Activated T-cell treated with anti-CD3 and anti-CD28 coated beads, Interleukin-2, amount 50 U/mL, for 24 hours (primary cell): ENCODE measurements around the gene UFC1.
A peak's percentile ranks its signal among the peaks of the same experiment; 100 is the strongest.

Experiments used
- DNase-seq: peaks from one replicate; pipeline ENCODE4 v3.0.0-alpha.2; 2020
- H3K27ac Mint-ChIP-seq: 2 replicates; pipeline ENCODE4 v1.8.0; 2020; ENCODE audit warnings: mild to moderate bottlenecking, mixed read lengths
- H3K27me3 Mint-ChIP-seq: 2 replicates; pipeline ENCODE4 v1.8.0; 2020; ENCODE audit warnings: mixed read lengths
- H3K36me3 Mint-ChIP-seq: 2 replicates; pipeline ENCODE4 v1.8.0; 2020; ENCODE audit warnings: low read depth, mixed read lengths
- H3K4me1 Mint-ChIP-seq: 2 replicates; pipeline ENCODE4 v1.8.0; 2020; ENCODE audit warnings: low read depth, mixed read lengths
- H3K4me3 Mint-ChIP-seq: 2 replicates; pipeline ENCODE4 v1.8.0; 2020; ENCODE audit warnings: mild to moderate bottlenecking, moderate library complexity, mixed read lengths
- H3K9me3 Mint-ChIP-seq: 2 replicates; pipeline ENCODE4 v1.8.0; 2020; ENCODE audit warnings: mixed read lengths

Gene UFC1

DNA sequence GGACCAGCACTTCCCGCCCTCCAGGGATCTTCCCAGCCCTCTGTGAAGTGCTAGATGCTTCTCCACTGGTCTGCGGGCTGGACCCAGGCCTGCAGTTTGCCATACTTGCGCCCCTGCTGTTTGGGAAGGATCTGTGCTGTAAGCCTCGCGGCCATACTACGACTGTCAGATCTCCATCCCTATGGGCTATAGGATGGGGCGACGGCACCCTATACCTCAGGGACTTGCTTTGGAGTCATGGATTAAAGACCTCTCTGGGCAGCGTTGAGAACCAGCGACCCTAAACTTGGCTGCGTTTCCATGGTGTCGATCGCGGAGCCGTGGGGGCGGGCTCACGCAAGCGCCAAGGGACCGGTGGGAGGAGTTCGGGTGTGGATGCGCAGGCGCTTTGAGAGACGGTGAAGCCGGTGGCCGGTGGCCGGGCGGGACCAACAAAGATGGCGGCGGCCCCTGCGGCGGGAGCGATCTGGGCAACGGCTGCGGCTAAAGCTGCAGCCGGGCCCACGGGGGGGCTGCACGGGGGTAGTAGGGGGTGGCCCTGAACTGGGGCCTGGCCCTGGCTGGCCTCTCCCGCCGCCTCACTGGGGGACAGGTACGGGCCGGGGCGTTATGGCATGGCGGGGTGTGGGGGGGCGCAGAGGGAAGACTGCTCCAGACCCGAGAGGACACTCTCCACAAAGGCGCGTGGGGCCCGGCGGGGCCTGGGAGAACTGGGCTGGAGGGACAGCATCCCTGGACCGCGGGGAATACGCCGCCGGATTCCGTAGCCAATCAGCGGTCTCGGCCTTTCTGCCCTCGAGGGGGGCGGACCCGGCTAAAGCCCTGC lies 5.5 kb downstream of the UFC1 start, which contains the start of gene USP21:
Gene USP21 (plus strand): TSS at position 414 of the 826 bp plus-strand sequence. CDS start 1,141 bp downstream, outside the sequence.
- peak; percentile 96 for DNase-seq
- H3K27me3 Mint-ChIP-seq: no peaks in the 10 kb centered on the region
- H3K4me3 Mint-ChIP-seq: peak within 1 kb of the TSS; percentile 85
- peaks cover 83% of the 10 kb centered on the region for H3K36me3 Mint-ChIP-seq
- H3K9me3 Mint-ChIP-seq: no peaks in the 10 kb centered on the region
- peak within 1 kb of the TSS; percentile 93 for H3K27ac Mint-ChIP-seq
- peaks cover 67% of the 10 kb centered on the region for H3K4me1 Mint-ChIP-seq

DNA sequence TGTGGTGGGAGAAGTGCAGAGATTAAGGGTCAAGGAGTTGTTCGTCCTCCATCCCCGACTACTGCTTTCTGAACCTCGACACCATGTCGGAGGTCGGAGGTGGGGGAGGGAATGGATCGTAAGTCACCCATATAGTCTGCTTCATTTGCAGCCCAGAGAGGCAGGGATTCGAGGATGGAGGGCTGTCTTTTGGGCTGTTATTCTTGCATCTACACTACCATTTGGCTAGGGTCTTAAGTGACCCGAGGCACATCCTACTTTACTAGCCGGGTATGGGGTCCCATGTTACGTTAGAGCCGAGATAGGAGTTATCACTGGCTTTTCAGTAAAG lies 6.1 kb downstream of the UFC1 start:
- no peak for DNase-seq
- H3K27ac Mint-ChIP-seq: peak overlapping the region; percentile 93
- peaks cover 85% of the 10 kb centered on the region for H3K36me3 Mint-ChIP-seq
- H3K4me1 Mint-ChIP-seq: peaks cover 68% of the 10 kb centered on the region
- H3K9me3 Mint-ChIP-seq: no peaks in the 10 kb centered on the region
- H3K4me3 Mint-ChIP-seq: peak overlapping the region; percentile 85
- H3K27me3 Mint-ChIP-seq: no peaks in the 10 kb centered on the region

DNA sequence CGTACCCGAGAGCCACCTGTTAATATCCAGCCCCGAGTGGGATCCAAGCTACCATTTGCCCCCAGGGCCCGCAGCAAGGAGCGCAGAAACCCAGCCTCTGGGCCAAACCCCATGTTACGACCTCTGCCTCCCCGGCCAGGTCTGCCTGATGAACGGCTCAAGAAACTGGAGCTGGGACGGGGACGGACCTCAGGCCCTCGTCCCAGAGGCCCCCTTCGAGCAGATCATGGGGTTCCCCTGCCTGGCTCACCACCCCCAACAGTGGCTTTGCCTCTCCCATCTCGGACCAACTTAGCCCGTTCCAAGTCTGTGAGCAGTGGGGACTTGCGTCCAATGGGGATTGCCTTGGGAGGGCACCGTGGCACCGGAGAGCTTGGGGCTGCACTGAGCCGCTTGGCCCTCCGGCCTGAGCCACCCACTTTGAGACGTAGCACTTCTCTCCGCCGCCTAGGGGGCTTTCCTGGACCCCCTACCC lies 6.9 kb downstream of the UFC1 start:
- H3K36me3 Mint-ChIP-seq: peaks cover 83% of the 10 kb centered on the region
- peaks cover 67% of the 10 kb centered on the region for H3K4me1 Mint-ChIP-seq

DNA sequence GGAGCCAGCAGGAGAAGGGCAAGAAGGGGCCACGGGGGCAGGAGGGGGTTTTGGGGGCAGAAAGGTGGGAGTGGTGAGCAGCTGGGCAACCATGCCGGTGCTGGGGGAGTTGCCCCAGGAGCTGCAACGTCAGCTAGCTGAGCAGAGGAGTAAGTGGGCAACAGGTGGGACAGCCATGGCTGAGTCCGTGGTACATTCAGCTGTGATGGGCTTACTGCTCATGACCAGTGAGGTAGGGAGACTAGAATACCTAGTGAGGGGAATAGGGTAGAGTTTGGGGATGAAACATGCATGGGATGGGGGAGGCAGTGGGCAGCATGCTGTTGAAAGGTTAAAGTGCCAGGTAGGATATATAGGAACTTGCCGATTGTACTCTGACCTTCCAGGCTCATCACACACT lies 7.9 kb downstream of the UFC1 start:
- no peak overlapping the region for H3K4me3 Mint-ChIP-seq
- H3K27ac Mint-ChIP-seq: peak overlapping the region; percentile 85

More for the DNA sequence above, 6.9 kb downstream of the UFC1 start:
- Mint-ChIP-seq H3K9me3 (no peaks in the 10 kb centered on the region), H3K27me3 (no peaks in the 10 kb centered on the region), H3K27ac (peak overlapping the region; percentile 85), H3K4me3 (peak overlapping the region; percentile 85)
- DNase-seq: no peak

DNA sequence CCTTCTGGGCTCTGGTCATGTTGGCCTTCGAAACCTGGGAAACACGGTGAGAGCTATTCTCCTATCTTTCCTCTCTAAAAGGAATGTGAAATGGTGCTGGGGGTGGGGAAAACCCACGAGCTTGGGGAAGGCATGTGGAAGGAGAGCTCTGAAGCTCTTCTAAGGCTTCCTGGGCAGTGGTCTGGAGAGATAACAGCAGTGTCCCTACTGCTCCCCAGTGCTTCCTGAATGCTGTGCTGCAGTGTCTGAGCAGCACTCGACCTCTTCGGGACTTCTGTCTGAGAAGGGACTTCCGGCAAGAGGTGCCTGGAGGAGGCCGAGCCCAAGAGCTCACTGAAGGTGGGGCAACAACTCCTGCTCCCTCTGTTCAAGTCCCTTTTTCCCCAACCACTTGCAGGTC lies 8.3 kb downstream of the UFC1 start:
- Mint-ChIP-seq H3K36me3 (peaks cover 85% of the 10 kb centered on the region), H3K9me3 (no peaks in the 10 kb centered on the region), H3K4me3 (no peak overlapping the region), H3K27ac (peak overlapping the region; percentile 85), H3K4me1 (peaks cover 70% of the 10 kb centered on the region), H3K27me3 (no peaks in the 10 kb centered on the region)
- no peak for DNase-seq

More for the DNA sequence above, 7.9 kb downstream of the UFC1 start:
- Mint-ChIP-seq H3K27me3 (no peaks in the 10 kb centered on the region), H3K9me3 (no peaks in the 10 kb centered on the region), H3K36me3 (peaks cover 85% of the 10 kb centered on the region), H3K4me1 (peaks cover 68% of the 10 kb centered on the region)
- DNase-seq: no peak

DNA sequence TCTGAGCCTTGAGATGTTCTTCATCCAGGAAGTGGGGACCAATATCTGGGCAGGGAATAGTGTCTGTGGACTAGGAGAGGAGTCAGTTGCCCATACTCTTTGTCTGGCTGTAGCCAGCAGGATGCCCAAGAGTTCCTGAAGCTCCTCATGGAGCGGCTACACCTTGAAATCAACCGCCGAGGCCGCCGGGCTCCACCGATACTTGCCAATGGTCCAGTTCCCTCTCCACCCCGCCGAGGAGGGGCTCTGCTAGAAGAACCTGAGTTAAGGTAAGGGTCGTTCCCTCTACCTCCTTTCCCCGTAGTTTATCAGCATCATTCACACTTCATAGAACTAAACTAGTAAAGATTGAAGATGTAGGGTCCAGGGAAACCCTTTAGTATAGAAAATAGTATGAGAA lies 9.0 kb downstream of the UFC1 start:
- H3K27me3 Mint-ChIP-seq: no peaks in the 10 kb centered on the region

DNA sequence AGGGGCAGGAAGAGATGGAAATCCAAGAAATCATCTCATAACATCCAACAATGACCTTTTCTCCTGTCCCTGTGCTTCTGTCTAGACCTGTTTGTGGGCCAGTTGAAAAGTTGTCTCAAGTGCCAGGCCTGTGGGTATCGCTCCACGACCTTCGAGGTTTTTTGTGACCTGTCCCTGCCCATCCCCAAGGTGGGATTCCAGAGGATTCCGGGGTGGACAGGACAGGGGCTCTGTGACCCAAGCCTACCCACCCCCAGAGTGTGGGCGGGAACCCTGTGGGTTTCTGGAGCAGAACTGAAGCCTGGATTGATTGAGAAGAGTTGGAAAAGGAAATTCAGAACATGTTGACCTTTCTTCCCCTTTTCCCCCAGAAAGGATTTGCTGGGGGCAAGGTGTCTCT lies 10.0 kb downstream of the UFC1 start:
- Mint-ChIP-seq H3K4me3 (no peak overlapping the region), H3K27me3 (no peaks in the 10 kb centered on the region), H3K27ac (peak overlapping the region; percentile 87), H3K36me3 (peaks cover 77% of the 10 kb centered on the region), H3K9me3 (no peaks in the 10 kb centered on the region), H3K4me1 (peaks cover 74% of the 10 kb centered on the region)
- no peak for DNase-seq

More for the DNA sequence above, 9.0 kb downstream of the UFC1 start:
- Mint-ChIP-seq H3K4me1 (peaks cover 76% of the 10 kb centered on the region), H3K9me3 (no peaks in the 10 kb centered on the region), H3K36me3 (peaks cover 79% of the 10 kb centered on the region), H3K4me3 (no peak overlapping the region), H3K27ac (peak overlapping the region; percentile 85)
- DNase-seq: no peak

DNA sequence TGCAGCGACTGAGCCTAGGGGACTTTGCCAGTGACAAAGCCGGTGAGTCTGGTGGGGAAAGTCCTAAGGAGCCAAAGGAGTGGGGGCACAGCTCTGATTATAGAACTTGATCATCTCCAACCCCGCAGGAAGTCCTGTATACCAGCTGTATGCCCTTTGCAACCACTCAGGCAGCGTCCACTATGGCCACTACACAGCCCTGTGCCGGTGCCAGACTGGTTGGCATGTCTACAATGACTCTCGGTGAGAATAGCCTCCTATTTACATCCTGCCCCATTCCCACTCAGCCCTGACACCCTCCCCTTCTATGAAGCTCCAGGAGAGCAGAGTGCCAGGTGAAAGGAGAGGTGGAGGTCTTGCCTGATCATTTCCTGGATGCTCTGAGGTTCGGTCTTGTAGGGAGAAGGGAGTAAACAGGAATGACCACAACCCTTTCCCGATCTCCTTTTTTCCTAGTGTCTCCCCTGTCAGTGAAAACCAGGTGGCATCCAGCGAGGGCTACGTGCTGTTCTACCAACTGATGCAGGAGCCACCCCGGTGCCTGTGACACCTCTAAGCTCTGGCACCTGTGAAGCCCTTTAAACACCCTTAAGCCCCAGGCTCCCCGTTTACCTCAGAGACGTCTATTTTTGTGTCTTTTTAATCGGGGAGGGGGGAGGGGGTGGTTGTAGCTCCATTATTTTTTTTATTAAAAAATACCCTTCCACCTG lies 11.3 kb downstream of the UFC1 start:
- Mint-ChIP-seq H3K4me3 (peak overlapping the region; percentile 88), H3K27ac (peak overlapping the region; percentile 97)

DNA sequence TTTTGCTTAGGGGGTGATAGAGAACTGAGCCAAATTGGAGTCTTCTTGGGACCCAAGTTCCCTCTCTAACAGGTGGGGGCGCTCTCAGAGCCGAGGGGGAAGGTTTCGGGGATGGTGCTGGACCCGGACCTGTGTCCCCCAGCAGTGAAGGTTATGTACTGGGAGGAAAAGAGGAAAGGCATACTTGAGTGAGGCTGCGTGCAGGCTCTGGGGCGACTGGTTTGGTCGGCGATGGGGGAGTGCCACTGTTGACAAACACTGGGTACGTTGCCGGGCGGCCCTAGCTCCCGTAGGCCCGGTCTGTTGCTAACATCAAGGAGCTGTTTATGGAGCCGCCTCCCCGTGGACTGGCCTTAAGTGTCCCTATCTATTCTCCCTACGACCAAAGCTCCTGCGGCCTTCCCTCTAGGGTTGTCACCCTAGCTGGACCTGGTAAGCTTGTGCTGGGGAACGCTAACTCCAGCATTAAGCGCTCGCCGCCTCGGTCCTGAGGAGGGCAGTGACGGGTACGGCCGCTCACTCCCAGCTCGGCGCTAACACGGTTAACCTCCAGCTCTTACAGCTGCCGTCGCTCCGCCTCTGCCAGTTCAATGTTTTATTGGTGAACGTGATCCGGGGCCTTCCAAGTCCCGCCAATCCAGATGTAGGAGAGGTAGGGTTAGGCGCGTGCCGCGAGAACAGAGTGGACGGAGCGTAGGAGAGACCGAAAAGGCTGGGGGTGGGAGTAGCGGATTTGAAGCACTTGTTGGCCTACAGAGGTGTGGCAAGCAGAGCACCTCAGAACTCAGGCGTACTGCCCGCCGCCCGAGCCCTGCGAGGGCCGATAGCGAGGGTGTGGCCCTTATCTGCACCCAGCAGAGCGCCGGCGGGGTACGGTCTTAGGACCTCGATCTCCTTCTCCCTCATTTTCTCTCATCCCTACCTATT lies 12.2 kb downstream of the UFC1 start, which contains the start of gene PPOX:
Gene PPOX (plus strand): TSS at position 685 of the 927 bp plus-strand sequence. CDS start 422 bp downstream, outside the sequence.
- peak within 1 kb of the TSS; percentile 97 for H3K27ac Mint-ChIP-seq
- peaks cover 80% of the 10 kb centered on the region for H3K36me3 Mint-ChIP-seq
- peaks cover 60% of the 10 kb centered on the region for H3K4me1 Mint-ChIP-seq
- no peaks in the 10 kb centered on the region for H3K27me3 Mint-ChIP-seq
- H3K9me3 Mint-ChIP-seq: no peaks in the 10 kb centered on the region
- DNase-seq: peak; percentile 90
- H3K4me3 Mint-ChIP-seq: peak within 1 kb of the TSS; percentile 88

More for the DNA sequence above, 11.3 kb downstream of the UFC1 start:
- Mint-ChIP-seq H3K36me3 (peaks cover 79% of the 10 kb centered on the region), H3K27me3 (no peaks in the 10 kb centered on the region), H3K9me3 (no peaks in the 10 kb centered on the region), H3K4me1 (peaks cover 70% of the 10 kb centered on the region)
- no peak for DNase-seq

DNA sequence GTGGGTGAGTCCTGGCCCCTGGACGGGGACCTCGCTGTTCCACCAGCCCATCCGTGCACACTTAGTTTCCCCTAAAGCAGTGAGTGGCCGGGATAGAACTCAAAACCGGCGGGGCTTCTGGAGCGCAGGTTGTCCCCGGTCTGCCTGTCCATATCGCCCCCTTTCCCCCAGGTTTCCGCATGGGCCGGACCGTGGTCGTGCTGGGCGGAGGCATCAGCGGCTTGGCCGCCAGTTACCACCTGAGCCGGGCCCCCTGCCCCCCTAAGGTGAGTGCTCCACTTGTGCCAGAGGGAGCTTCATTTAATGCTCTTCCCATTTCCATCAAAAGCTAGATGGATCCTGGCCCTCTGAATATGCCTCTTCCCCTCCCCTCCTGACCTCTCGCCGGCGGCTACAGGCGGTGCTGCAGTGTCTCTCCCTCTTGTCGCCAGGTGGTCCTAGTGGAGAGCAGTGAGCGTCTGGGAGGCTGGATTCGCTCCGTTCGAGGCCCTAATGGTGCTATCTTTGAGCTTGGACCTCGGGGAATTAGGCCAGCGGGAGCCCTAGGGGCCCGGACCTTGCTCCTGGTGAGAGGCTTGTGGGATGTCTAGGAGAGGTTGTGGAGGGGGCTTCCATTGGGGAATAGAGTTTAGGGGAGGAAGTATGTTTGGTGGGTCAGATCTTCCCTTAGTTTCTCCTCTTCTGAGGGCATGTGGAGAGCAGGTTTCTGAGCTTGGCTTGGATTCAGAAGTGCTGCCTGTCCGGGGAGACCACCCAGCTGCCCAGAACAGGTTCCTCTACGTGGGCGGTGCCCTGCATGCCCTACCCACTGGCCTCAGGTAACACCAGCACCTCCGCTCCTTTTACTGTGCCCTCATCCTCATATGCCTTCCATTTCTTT lies 13.1 kb downstream of the UFC1 start:
- Mint-ChIP-seq H3K27me3 (no peaks in the 10 kb centered on the region), H3K4me1 (peaks cover 51% of the 10 kb centered on the region), H3K9me3 (no peaks in the 10 kb centered on the region), H3K27ac (peak overlapping the region; percentile 97), H3K4me3 (peak overlapping the region; percentile 88), H3K36me3 (peaks cover 80% of the 10 kb centered on the region)
- DNase-seq: no peak

DNA sequence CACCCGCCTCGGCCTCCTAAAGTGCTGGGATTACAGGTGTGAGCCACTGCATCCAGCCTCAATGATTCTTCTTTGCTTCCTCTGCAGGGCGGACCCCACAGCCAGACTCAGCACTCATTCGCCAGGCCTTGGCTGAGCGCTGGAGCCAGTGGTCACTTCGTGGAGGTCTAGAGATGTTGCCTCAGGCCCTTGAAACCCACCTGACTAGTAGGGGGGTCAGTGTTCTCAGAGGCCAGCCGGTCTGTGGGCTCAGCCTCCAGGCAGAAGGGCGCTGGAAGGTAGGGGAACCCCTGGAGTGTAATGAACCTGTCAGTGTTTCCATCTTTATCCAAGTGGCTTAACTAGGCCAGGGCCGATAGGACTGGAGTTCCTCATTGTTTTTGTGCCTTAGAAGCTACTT lies 15.1 kb downstream of the UFC1 start:
- Mint-ChIP-seq H3K4me3 (peak overlapping the region; percentile 12), H3K36me3 (peaks cover 80% of the 10 kb centered on the region), H3K4me1 (peaks cover 49% of the 10 kb centered on the region), H3K9me3 (no peaks in the 10 kb centered on the region), H3K27me3 (no peaks in the 10 kb centered on the region), H3K27ac (peak overlapping the region; percentile 57)
- no peak for DNase-seq

DNA sequence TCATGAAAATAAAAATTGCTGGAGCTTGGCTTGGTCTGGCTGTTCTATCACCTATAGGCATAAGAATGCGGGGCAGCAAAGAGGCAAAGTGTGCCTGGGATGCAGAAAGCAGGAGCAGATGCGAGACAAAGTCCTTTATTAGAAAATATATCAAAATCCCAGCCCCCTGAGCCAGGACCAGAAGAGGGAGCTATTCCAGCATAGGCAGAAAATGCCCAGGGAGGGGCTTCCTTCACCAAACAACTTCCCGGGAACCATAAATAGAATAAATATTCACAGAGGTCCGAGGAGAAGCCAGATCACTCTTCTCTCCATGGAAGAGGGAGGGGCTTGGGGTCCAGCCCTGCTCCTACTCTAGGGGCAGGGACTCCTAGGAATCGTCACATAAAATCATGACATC lies 17.4 kb downstream of the UFC1 start:
- no peak for DNase-seq
- no peak overlapping the region for H3K4me3 Mint-ChIP-seq
- peaks cover 52% of the 10 kb centered on the region for H3K4me1 Mint-ChIP-seq
- no peaks in the 10 kb centered on the region for H3K9me3 Mint-ChIP-seq
- H3K27ac Mint-ChIP-seq: peak overlapping the region; percentile 79
- peaks cover 88% of the 10 kb centered on the region for H3K36me3 Mint-ChIP-seq
- H3K27me3 Mint-ChIP-seq: no peaks in the 10 kb centered on the region

DNA sequence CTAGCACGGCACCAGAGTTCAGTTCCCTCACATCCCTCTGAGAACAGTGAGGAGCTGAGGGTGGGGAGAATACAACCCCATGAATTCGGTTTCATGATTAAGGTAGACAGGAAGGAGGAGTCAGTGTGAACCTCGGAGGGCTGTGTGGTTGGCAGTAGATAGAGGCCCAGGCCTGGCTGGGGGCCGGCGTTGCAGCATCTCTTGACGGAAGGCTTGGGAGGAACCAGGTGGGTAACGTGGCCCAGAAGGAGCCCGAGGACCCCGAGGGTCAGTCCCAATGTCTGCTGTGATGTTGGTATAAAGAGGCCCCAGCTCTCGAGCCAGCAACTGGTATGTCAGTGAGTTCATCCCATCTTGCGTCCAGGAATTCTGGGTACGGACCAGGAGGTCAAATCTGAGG lies 17.9 kb downstream of the UFC1 start:
- H3K36me3 Mint-ChIP-seq: peaks cover 89% of the 10 kb centered on the region
- H3K9me3 Mint-ChIP-seq: no peaks in the 10 kb centered on the region
- H3K4me1 Mint-ChIP-seq: peaks cover 57% of the 10 kb centered on the region
- no peak for DNase-seq
- peak overlapping the region; percentile 82 for H3K27ac Mint-ChIP-seq
- H3K27me3 Mint-ChIP-seq: no peaks in the 10 kb centered on the region
- H3K4me3 Mint-ChIP-seq: no peak overlapping the region
